SK-N-MC (cell line): ENCODE results near the gene R3HDM4.

Experiments used
- EZH2 ChIP-seq: fragments of 200-600 bp; sonication (generic); IDR thresholded peaks from one replicate; pipeline ENCODE4 v1.6.1; 2017; ENCODE audit warnings: antibody characterized with exemption
- FOXP2 ChIP-seq: optimal IDR thresholded peaks from 2 replicates; pipeline ENCODE3; 2011; ENCODE audit warnings: mild to moderate bottlenecking, moderate library complexity; ENCODE audit not compliant: insufficient read depth; ENCODE audit errors: extremely low read length, control extremely low read depth
- POLR2AphosphoS5 ChIP-seq: IDR thresholded peaks from 2 replicates; pipeline ENCODE4 v1.6.1; 2012; ENCODE audit warnings: mild to moderate bottlenecking, low read depth, low read length, borderline replicate concordance

GRCh38 chr19:875265-875879 is 37.6 kb downstream of the R3HDM4 start:
- TF ChIP-seq FOXP2 (no peak), EZH2 (no peak), POLR2AphosphoS5 (no peak)
